SK-N-SH (cell line): ENCODE measurements around the gene CCDC34. TPM values are rescaled to one million over a fixed set of nuclear protein-coding genes. Genes with fewer than 3 reads are reported as not detected.

Experiments
- CTCF ChIA-PET: fragments of 300-600, 350-600 bp; formaldehyde crosslinking; extraction: SDS; loops from one replicate; lab custom pipeline; 2021; lab: Yijun Ruan, JAX
- POLR2A ChIA-PET: fragments of 350-600 bp; sonication (Branson Sonifier 250); formaldehyde crosslinking; extraction: SDS; loops from one replicate; lab custom pipeline; 2020; ENCODE audit warnings: antibody characterized with exemption, inconsistent platforms; lab: Yijun Ruan, JAX
- DNase-seq: peaks from one replicate; pipeline ENCODE4 v3.0.0; 2012
- H2AFZ ChIP-seq: fragments of 200-600 bp; sonication (generic); 2 replicates; pipeline ENCODE4 v1.8.1; 2016; ENCODE audit warnings: antibody characterized with exemption, mild to moderate bottlenecking, low read depth
- H3F3A ChIP-seq: fragments of 200-600 bp; sonication (generic); replicated peaks from 2 replicates; pipeline ENCODE3; 2016; ENCODE audit warnings: antibody characterized with exemption, mild to moderate bottlenecking; ENCODE audit not compliant: insufficient read depth
- H3K27ac ChIP-seq, 2 experiments: fragments of 200-500 bp in 1 of 2; fragments of 200-600 bp in 1 of 2; sonication (Bioruptor generic) in 1 of 2; sonication (generic), shearing (Covaris generic) in 1 of 2; 2 replicates each; pipeline versions ENCODE4 v1.5.1 to v1.6.1; 2014 to 2016; ENCODE audit warnings: low read depth in 2 of 2, inconsistent platforms in 1 of 2, low read length in 1 of 2, mild to moderate bottlenecking in 1 of 2, mixed read lengths in 1 of 2
- H3K27me3 ChIP-seq: fragments of 200-600 bp; sonication (generic), shearing (Covaris generic); 2 replicates; pipeline ENCODE4 v1.6.1; 2016; ENCODE audit warnings: mixed run types; ENCODE audit not compliant: insufficient read depth
- H3K36me3 ChIP-seq, 2 experiments: fragments of 200-500 bp in 1 of 2; fragments of 200-600 bp in 1 of 2; sonication (Bioruptor generic) in 1 of 2; sonication (generic) in 1 of 2; replicated peaks in 1 of 2; 2 replicates each; pipeline versions ENCODE3 to v1.5.1; 2014 to 2016; ENCODE audit warnings: low read length in 1 of 2, mild to moderate bottlenecking in 1 of 2; ENCODE audit not compliant: insufficient read depth in 2 of 2, control insufficient read depth in 1 of 2
- H3K4me1 ChIP-seq, 2 experiments: fragments of 200-500 bp in 1 of 2; fragments of 200-600 bp in 1 of 2; sonication (Bioruptor generic) in 1 of 2; sonication (generic), shearing (Covaris generic) in 1 of 2; 2 replicates each; pipeline versions ENCODE4 v1.5.1 to v1.6.1; 2014 to 2016; ENCODE audit warnings: low read depth in 1 of 2, low read length in 1 of 2, mixed run types in 1 of 2; ENCODE audit not compliant: insufficient read depth in 2 of 2, control insufficient read depth in 1 of 2
- H3K4me2 ChIP-seq: fragments of 200-600 bp; sonication (generic), shearing (Covaris generic); 2 replicates; pipeline ENCODE4 v1.6.1; 2017; ENCODE audit warnings: mixed run types
- H3K4me3 ChIP-seq, 2 experiments: fragments of 200-500 bp in 1 of 2; fragments of 200-600 bp in 1 of 2; sonication (Bioruptor generic) in 1 of 2; sonication (generic), shearing (Covaris generic) in 1 of 2; 2 replicates each; pipeline versions ENCODE4 v1.5.1 to v1.8.1; 2014 to 2016; ENCODE audit warnings: low read depth in 2 of 2, inconsistent platforms in 1 of 2, low read length in 1 of 2, mild to moderate bottlenecking in 1 of 2, mixed read lengths in 1 of 2, moderate library complexity in 1 of 2
- H3K79me2 ChIP-seq: fragments of 200-600 bp; sonication (generic); 2 replicates; pipeline ENCODE4 v1.8.1; 2017; ENCODE audit warnings: mild to moderate bottlenecking; ENCODE audit not compliant: insufficient read depth
- H3K9ac ChIP-seq: fragments of 200-600 bp; sonication (generic); 2 replicates; pipeline ENCODE4 v1.6.1; 2017; ENCODE audit warnings: mixed run types
- H3K9me2 ChIP-seq: fragments of 200-600 bp; sonication (generic); 2 replicates; pipeline ENCODE4 v1.6.1; 2017; ENCODE audit warnings: mixed run types
- H3K9me3 ChIP-seq: fragments of 200-600 bp; sonication (generic); 2 replicates; pipeline ENCODE4 v1.6.1; 2017; ENCODE audit warnings: mixed run types, mild to moderate bottlenecking, moderate library complexity
- H4K20me1 ChIP-seq: fragments of 200-600 bp; sonication (generic); 2 replicates; pipeline ENCODE4 v1.6.1; 2017; ENCODE audit warnings: mild to moderate bottlenecking, mixed run types; ENCODE audit not compliant: insufficient read depth
- CTCF ChIP-seq: fragments of 200-600 bp; sonication (generic); IDR thresholded peaks from 2 replicates; pipeline ENCODE4 v1.6.1; 2017; ENCODE audit warnings: antibody characterized with exemption, mild to moderate bottlenecking, moderate library complexity
- ELF1 ChIP-seq: IDR thresholded peaks from 2 replicates; pipeline ENCODE4 v1.4.0; 2012
- EZH2phosphoT487 ChIP-seq: fragments of 200-600 bp; sonication (generic); IDR thresholded peaks from 2 replicates; pipeline ENCODE4 v1.6.1; 2017; ENCODE audit warnings: low read depth, mixed run types, mild to moderate bottlenecking, antibody characterized with exemption, moderate library complexity, borderline replicate concordance
- FOSL2 ChIP-seq: IDR thresholded peaks from 2 replicates; pipeline ENCODE4 v1.4.0; 2012; ENCODE audit warnings: low read depth, mild to moderate bottlenecking, moderate library complexity, borderline replicate concordance
- FOXJ3 ChIP-seq: sonication (generic); formaldehyde crosslinking; IDR thresholded peaks from 2 replicates; pipeline ENCODE4 v1.5.1; 2020; ENCODE audit warnings: mild to moderate bottlenecking, missing genetic modification reagents
- FOXM1 ChIP-seq: IDR thresholded peaks from 2 replicates; pipeline ENCODE4 v1.4.0; 2012; ENCODE audit warnings: low read depth, mild to moderate bottlenecking
- GATA2 ChIP-seq: sonication (generic); formaldehyde crosslinking; IDR thresholded peaks from 2 replicates; pipeline ENCODE4 v1.5.0; 2020; ENCODE audit warnings: mild to moderate bottlenecking, missing genetic modification reagents
- IRF3 ChIP-seq: fragments of 150-350 bp; IDR thresholded peaks from 2 replicates; pipeline ENCODE4 v1.6.1; 2016; ENCODE audit warnings: mild to moderate bottlenecking, low read depth, low read length
- JUND ChIP-seq: IDR thresholded peaks from 2 replicates; pipeline ENCODE4 v1.4.0; 2012
- NFIC ChIP-seq: IDR thresholded peaks from 2 replicates; pipeline ENCODE4 v1.4.0; 2012; ENCODE audit warnings: borderline replicate concordance
- NRF1 ChIP-seq: IDR thresholded peaks from 2 replicates; pipeline ENCODE4 v1.6.1; 2012; ENCODE audit warnings: low read depth, mild to moderate bottlenecking, low read length
- POLR2AphosphoS5 ChIP-seq: IDR thresholded peaks from 2 replicates; pipeline ENCODE4 v1.6.1; 2012; ENCODE audit warnings: low read depth, low read length
- RCOR1 ChIP-seq: fragments of 150-350 bp; IDR thresholded peaks from 2 replicates; pipeline ENCODE4 v1.6.1; 2017; ENCODE audit warnings: antibody characterized with exemption, low read length
- RXRA ChIP-seq: IDR thresholded peaks from 2 replicates; pipeline ENCODE4 v1.4.0; 2012; ENCODE audit warnings: low read depth, mild to moderate bottlenecking, borderline replicate concordance
- SIN3A ChIP-seq: IDR thresholded peaks from 2 replicates; pipeline ENCODE4 v1.6.1; 2012; ENCODE audit warnings: low read depth, mild to moderate bottlenecking, low read length, moderate library complexity, borderline replicate concordance
- TAF1 ChIP-seq: IDR thresholded peaks from 2 replicates; pipeline ENCODE4 v1.6.1; 2012; ENCODE audit warnings: low read depth, mild to moderate bottlenecking, low read length, moderate library complexity, borderline replicate concordance
- TEAD4 ChIP-seq: IDR thresholded peaks from 2 replicates; pipeline ENCODE4 v1.4.0; 2012; ENCODE audit warnings: mild to moderate bottlenecking, borderline replicate concordance; ENCODE audit not compliant: insufficient read depth
- ZBTB33 ChIP-seq: IDR thresholded peaks from 2 replicates; pipeline ENCODE4 v1.4.0; 2012; ENCODE audit warnings: low read depth, borderline replicate concordance
- WGBS: methylation state at CpG from one replicate; pipeline ENCODE4 v1.1.6; 2017; ENCODE audit warnings: low lambda C conversion rate; 5-methylcytosine and 5-hydroxymethylcytosine counted together
- polyA plus RNA-seq, 3 experiments: library from polyadenylated mRNA; depleted of rRNA; stranded (reverse); fragments of >200 nt; gene quantifications; 2 replicates each; pipeline ENCODE4 v1.2.3, GENCODE V29; 2012

Gene CCDC34
- polyA plus RNA-seq, 1 of the 3 experiments (the other 2 are of a cell fraction) = 6.7 TPM

- H3K36me3 ChIP-seq = no peaks in the 10 kb centered on the region
- no peaks in the 10 kb centered on the region for H3K27me3 ChIP-seq
- 68% methylated on average over 4 of the region's 4 CpGs for WGBS
- no peak overlapping the region for H3K4me2 ChIP-seq
- H3K79me2 ChIP-seq = no peaks in the 10 kb centered on the region
- H3K9me2 ChIP-seq = no peaks in the 10 kb centered on the region
- no peak overlapping the region for H3K9ac ChIP-seq
- H3K4me1 ChIP-seq = peaks cover 0 to 30% of the 10 kb centered on the region in 2 experiments; a peak in 2 of 4 replicates
- no peak overlapping the region for H3K4me3 ChIP-seq
- H3K9me3 ChIP-seq = no peaks in the 10 kb centered on the region
- no peak overlapping the region for H3K27ac ChIP-seq
- DNase-seq = no peak
- TF ChIP-seq RCOR1 = no peak
- TF ChIP-seq SIN3A = no peak
- no peak for TF ChIP-seq TAF1
- TF ChIP-seq TEAD4 = no peak
- TF ChIP-seq CTCF = no peak
- TF ChIP-seq RXRA = no peak
- no peak for TF ChIP-seq EZH2phosphoT487
- no peak for TF ChIP-seq POLR2AphosphoS5
- no peak for TF ChIP-seq FOXM1
- no peak for TF ChIP-seq GATA2 (CRISPR knock-in tag)
- TF ChIP-seq IRF3 = no peak
- no peak for TF ChIP-seq ZBTB33
- TF ChIP-seq JUND = no peak
- no peak for TF ChIP-seq ELF1
- TF ChIP-seq NRF1 = no peak
- TF ChIP-seq NFIC = no peak
- no peak for TF ChIP-seq FOSL2
- no peak for TF ChIP-seq FOXJ3 (CRISPR knock-in tag)
- TF ChIP-seq, all 33 proteins: peak for 0
- H4K20me1 ChIP-seq = no peaks in the 10 kb centered on the region
- H2AFZ ChIP-seq = no peak overlapping the region
- no peaks in the 10 kb centered on the region for H3F3A ChIP-seq
- CTCF ChIA-PET = interaction anchor here (2.3 to 3.0 kb wide), 2 partner anchors 107 to 195 kb away, joined by 5 to 9 read pairs; no protein-coding TSS in a partner anchor
- POLR2A ChIA-PET = no interaction called here
These were observed 72.6 kb downstream of the CCDC34 start for GRCh38 chr11:27290261-27291050.

Other genes starting within 250 kb of the CCDC34 start
- 2.6 and 4.6 TPM in 2 replicates for gene LGR4, start 109.6 kb upstream of the CCDC34 start, polyA plus RNA-seq (2012; rRNA removed)
- gene LIN7C, start 143.6 kb upstream of the CCDC34 start, polyA plus RNA-seq (2012; rRNA removed) = 7.3 and 11.0 TPM in 2 replicates